IPS DF 6.9 (cell line): Measurements from ENCODE around the gene LUC7L3.

Experiments used
- DNase-seq: peaks from one replicate; pipeline ENCODE4 v3.0.0-alpha.2; 2013; ENCODE audit warnings: low read depth, low spot score
- H3K27ac ChIP-seq: one replicate; pipeline ENCODE4 v1.5.1; 2013; ENCODE audit warnings: low read length, control low read depth
- H3K27me3 ChIP-seq: 2 replicates; pipeline ENCODE4 v1.6.1; 2013; ENCODE audit warnings: mild to moderate bottlenecking, low read length; ENCODE audit not compliant: control insufficient read depth, insufficient read depth
- H3K36me3 ChIP-seq: 2 replicates; pipeline ENCODE4 v1.6.1; 2013; ENCODE audit warnings: low read length; ENCODE audit not compliant: control insufficient read depth, insufficient read depth
- H3K4me1 ChIP-seq: 2 replicates; pipeline ENCODE4 v1.6.1; 2013; ENCODE audit warnings: low read length; ENCODE audit not compliant: control insufficient read depth, insufficient read depth
- H3K4me3 ChIP-seq: 2 replicates; pipeline ENCODE4 v1.5.1; 2013; ENCODE audit warnings: mild to moderate bottlenecking, low read length
- H3K9me3 ChIP-seq: 2 replicates; pipeline ENCODE4 v1.6.1; 2013; ENCODE audit warnings: low read length, inconsistent platforms; ENCODE audit not compliant: control insufficient read depth, insufficient read depth
- WGBS: extraction: QIAGEN DNeasy Blood & Tissue Kit; methylation state at CpG from one replicate; pipeline ENCODE4 v1.1.7; 2013; ENCODE audit warnings: mixed read lengths, missing lambda C conversion rate; ENCODE audit not compliant: insufficient read length, insufficient coverage; 5-methylcytosine and 5-hydroxymethylcytosine counted together

The LUC7L3 gene

DNA sequence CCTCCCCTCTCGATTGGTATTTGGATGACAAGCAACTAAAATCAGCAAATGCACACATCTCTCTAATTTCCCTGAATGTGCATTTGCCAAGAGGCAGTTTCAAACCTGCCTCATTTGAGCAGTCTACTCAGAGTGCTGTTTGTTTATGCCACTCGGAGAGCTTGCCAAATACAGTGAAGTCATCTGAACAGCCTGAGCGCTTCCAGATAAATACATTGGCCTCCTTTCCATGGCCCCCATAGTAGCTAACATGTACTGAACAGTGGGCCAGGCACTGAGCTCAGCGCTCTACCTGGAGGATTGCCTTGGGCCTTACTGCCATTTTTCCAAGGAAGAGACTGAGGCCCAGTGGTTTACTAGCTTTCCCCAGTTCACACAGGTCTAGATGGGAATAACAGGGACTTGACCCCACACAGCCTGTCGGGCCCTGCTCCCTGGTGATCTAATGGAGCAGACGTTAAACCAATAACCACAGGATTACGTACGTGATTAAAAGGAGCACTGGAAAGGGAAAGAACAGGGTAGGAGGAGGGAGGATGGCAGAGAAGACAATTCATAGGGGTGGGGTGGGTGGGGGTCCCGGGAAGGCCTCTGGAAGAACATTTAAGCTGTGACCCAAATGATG is 66.7 kb downstream of the LUC7L3 start:
- Histone ChIP-seq H3K9me3 (no peaks in the 10 kb centered on the region), H3K36me3 (no peaks in the 10 kb centered on the region), H3K4me1 (no peaks in the 10 kb centered on the region), H3K27ac (no peak overlapping the region), H3K27me3 (no peaks in the 10 kb centered on the region), H3K4me3 (no peak overlapping the region)
- no peak for DNase-seq
- no CpG with 5 or more reads among the region's 9 CpGs for WGBS

DNA sequence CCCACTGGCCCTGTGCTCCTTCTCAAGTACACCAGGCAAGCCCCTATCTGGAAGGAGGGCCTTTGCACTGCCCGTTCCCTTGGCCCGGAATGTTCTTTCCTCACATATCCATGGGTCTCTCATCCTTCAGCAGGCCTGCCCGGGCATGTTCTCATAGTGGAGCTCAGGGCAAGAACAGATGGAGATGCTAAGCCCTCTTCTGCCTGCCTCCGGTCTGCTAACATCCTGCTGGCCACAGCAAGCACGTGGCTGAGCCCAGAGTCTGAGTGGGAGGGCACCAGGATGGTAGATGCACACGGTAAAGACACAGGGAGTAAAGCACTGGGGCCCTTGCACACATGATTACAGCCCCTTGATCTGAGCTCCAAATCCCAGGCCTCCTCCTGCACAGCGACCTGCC is 67.7 kb downstream of the LUC7L3 start:
- no peaks in the 10 kb centered on the region for H3K9me3 ChIP-seq
- WGBS: no CpG with 5 or more reads among the region's 7 CpGs
- no peaks in the 10 kb centered on the region for H3K36me3 ChIP-seq
- no peak overlapping the region for H3K4me3 ChIP-seq
- H3K27ac ChIP-seq: no peak overlapping the region
- H3K4me1 ChIP-seq: no peaks in the 10 kb centered on the region
- H3K27me3 ChIP-seq: no peaks in the 10 kb centered on the region
- DNase-seq: no peak

DNA sequence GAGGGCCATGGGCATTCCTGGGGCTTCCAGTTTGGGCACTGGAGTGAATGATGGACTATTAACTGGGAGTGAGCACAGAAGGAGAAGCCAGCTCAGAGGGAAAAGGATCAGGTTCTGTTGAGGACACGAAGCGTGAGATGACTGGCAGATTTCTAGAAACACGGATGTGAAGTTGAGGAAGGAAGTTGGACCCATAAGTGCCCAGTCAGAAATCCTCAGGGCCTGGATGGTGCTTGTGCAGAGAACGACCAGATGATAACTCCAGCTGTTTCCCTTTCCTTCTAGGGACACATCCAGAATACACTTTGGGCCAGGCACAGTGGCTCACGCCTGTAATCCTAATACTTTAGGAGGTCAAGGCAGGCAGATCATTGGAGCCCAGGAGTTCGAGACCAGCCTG is 71.2 kb downstream of the LUC7L3 start:
- no peak overlapping the region for H3K27ac ChIP-seq
- no peaks in the 10 kb centered on the region for H3K9me3 ChIP-seq
- DNase-seq: no peak
- H3K36me3 ChIP-seq: no peaks in the 10 kb centered on the region
- H3K27me3 ChIP-seq: no peaks in the 10 kb centered on the region
- H3K4me1 ChIP-seq: no peaks in the 10 kb centered on the region
- no CpG with 5 or more reads among the region's 6 CpGs for WGBS
- no peak overlapping the region for H3K4me3 ChIP-seq

DNA sequence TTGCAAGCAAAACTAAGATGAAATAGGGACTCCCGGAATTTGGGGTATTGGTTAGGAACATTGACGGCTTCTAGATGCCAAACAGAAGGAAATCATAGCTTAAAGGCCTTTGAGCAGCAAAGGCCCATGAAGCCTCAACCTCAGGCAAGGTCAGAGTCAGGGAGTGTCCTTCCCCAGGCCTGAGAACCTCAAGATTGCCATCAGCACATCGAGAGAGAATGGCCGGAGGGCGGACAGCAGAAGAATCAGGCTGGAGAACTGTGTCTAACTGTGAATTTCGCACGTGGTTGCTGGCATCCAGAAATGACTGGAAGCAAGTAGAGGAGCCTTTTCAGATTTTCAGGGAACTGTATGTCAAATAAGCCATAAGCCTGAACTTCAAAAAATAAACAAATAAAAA is 72.7 kb downstream of the LUC7L3 start:
- no peak overlapping the region for H3K27ac ChIP-seq
- H3K4me3 ChIP-seq: no peak overlapping the region
- H3K9me3 ChIP-seq: no peaks in the 10 kb centered on the region
- no peaks in the 10 kb centered on the region for H3K27me3 ChIP-seq
- H3K36me3 ChIP-seq: no peaks in the 10 kb centered on the region
- no CpG with 5 or more reads among the region's 7 CpGs for WGBS
- no peaks in the 10 kb centered on the region for H3K4me1 ChIP-seq
- no peak for DNase-seq

DNA sequence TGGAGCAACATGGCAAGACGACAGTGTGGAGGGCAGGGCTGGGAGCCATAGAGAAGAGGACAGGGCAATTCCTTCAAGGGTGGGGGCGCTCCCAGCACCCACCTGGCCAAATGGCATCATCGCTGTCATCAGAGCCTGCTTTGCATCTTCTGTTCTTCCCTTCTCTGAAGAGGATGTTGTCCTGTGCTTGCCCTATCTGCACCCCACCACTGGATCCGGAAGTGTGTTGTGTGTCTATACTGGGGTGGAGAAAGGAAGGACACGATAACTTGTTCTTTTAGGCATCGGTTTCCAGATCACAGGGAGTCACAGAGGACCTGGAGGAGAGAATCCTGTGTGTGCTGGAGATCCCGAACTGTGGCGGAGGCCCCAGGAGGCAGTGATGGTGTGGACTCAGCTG is 73.6 kb downstream of the LUC7L3 start:
- no CpG with 5 or more reads among the region's 8 CpGs for WGBS
- DNase-seq: no peak
- H3K9me3 ChIP-seq: no peaks in the 10 kb centered on the region
- H3K4me3 ChIP-seq: no peak overlapping the region
- H3K4me1 ChIP-seq: no peaks in the 10 kb centered on the region
- no peaks in the 10 kb centered on the region for H3K36me3 ChIP-seq
- no peaks in the 10 kb centered on the region for H3K27me3 ChIP-seq
- H3K27ac ChIP-seq: no peak overlapping the region

- no peak overlapping the region for H3K27ac ChIP-seq
- H3K9me3 ChIP-seq: no peaks in the 10 kb centered on the region
- H3K36me3 ChIP-seq: no peaks in the 10 kb centered on the region
- no peaks in the 10 kb centered on the region; the same call in 1 of the 2 replicates for H3K4me1 ChIP-seq
- no peak overlapping the region for H3K4me3 ChIP-seq
- no CpG with 5 or more reads among the region's 6 CpGs for WGBS
- no peak for DNase-seq
- no peaks in the 10 kb centered on the region for H3K27me3 ChIP-seq
These were observed 75.0 kb downstream of the LUC7L3 start for GRCh38 chr17:50794361-50794760.

DNA sequence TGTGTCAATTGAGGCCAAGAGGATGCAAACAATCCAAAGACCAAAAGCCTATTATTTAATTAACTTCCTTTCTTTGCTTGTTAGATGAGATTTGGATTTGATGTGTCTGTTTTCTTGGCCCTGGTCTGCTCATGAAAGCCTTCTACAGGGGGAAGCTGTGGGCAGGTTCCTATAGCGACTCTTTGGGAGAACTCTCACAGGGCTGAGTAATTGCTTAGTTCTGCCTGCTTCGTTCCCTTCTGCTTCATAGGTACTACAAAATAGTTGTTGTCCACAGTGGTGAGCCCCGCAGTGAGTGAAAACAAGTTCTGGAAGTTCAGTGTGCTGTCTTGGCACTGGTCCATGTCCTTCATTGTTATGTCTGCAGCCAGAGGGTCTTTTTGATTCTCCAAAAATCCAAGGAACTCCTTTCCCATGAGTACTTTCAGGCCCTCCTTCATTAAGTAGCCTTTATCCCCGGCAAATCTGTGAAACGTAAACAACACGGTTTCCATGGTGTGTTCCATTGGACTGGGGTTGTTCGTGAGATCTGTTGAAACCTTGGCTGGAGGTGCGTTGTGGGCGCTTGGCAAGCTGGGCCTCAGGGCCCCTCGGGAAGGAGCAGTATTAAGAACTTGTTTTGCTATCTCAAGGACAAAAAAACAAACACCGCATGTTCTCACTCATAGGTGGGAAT is 77.9 kb downstream of the LUC7L3 start:
- no peaks in the 10 kb centered on the region for H3K36me3 ChIP-seq
- H3K27ac ChIP-seq: no peak overlapping the region
- H3K27me3 ChIP-seq: no peaks in the 10 kb centered on the region
- no peak overlapping the region for H3K4me3 ChIP-seq
- H3K9me3 ChIP-seq: no peaks in the 10 kb centered on the region
- H3K4me1 ChIP-seq: no peaks in the 10 kb centered on the region; the same call in 1 of the 2 replicates
- WGBS: no CpG with 5 or more reads among the region's 11 CpGs
- DNase-seq: no peak

DNA sequence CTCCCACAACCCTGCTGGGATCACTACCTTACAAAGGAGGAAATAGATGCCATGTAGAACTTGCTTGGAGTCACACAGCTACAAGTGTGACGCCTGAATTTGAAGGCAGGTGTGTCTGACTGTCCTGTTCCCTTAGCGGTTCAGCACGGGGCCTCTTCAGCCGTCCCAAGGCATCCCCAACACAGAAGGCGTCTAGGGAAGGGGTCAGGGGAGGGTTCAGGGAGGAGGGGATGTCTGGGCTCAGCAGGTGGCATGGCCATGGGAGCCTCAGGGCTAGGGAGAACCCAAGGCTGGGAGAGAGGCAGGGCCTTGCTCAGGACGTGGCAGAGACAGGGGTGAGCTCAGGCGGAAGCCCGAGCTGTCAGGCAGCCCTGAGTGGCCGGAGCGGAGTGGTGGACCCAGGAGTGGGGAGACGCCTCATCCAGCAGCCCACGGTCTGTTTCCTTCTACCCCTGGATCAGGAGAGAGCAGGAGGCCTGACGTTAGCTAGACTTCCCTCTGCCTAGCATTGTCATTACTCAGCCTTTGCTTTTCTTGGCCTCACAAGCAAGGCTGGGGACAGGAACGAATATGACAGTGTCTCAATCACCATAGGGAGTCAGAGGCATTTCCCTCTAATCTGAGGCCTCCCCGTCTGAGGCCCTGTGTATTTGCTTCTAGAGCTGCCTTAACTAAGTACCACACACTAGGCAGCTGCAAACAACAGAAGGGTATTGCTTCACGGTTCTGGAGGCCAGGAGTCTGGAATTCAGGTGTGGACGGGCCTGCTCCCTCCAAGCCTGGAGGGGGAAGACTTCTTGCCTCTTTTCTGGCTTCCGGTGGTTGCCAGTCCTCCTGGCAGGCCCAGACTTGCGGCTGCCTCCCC is 79.3 kb downstream of the LUC7L3 start:
- no peaks in the 10 kb centered on the region for H3K36me3 ChIP-seq
- H3K4me3 ChIP-seq: no peak overlapping the region
- no CpG with 5 or more reads among the region's 19 CpGs for WGBS
- H3K9me3 ChIP-seq: no peaks in the 10 kb centered on the region
- H3K27me3 ChIP-seq: no peaks in the 10 kb centered on the region
- H3K4me1 ChIP-seq: no peaks in the 10 kb centered on the region; the same call in 1 of the 2 replicates
- H3K27ac ChIP-seq: no peak overlapping the region
- no peak for DNase-seq

GRCh38 chr17:50799582-50799981 is 80.2 kb downstream of the LUC7L3 start:
- Histone ChIP-seq H3K4me3 (no peak overlapping the region), H3K27ac (no peak overlapping the region), H3K36me3 (no peaks in the 10 kb centered on the region), H3K9me3 (no peaks in the 10 kb centered on the region), H3K4me1 (no peaks in the 10 kb centered on the region; the same call in 1 of the 2 replicates), H3K27me3 (no peaks in the 10 kb centered on the region)
- WGBS: no CpG with 5 or more reads among the region's 9 CpGs
- DNase-seq: no peak

- Histone ChIP-seq H3K36me3 (no peaks in the 10 kb centered on the region), H3K4me1 (no peaks in the 10 kb centered on the region; the same call in 1 of the 2 replicates), H3K27ac (no peak overlapping the region), H3K9me3 (no peaks in the 10 kb centered on the region), H3K27me3 (no peaks in the 10 kb centered on the region), H3K4me3 (no peak overlapping the region)
- DNase-seq: no peak
- no CpG with 5 or more reads among the region's 12 CpGs for WGBS
These were observed 80.8 kb downstream of the LUC7L3 start for GRCh38 chr17:50800196-50800700.
